ENCODE results near the gene FPR3. TPM values are rescaled to one million over a fixed set of nuclear protein-coding genes. Genes with fewer than 3 reads are reported as not detected.

Gene FPR3
- total RNA-seq: 10 to 100 TPM in 1 of 10 donors, 1 to 10 TPM in 9; 1.3 to 16.5 (median 3.3) TPM
- polyA plus RNA-seq: 1 to 10 TPM in 1 of 2 donors, under 1 TPM in 1; 0.73 to 2.0 TPM
- long read RNA-seq, donor 1, partial matches to known transcripts: 0 of 2 reads
- long read RNA-seq, donor 1, other reads (novel, unspliced or antisense): 2 of 2 reads
- long read RNA-seq, donor 2: 0 reads
- long read RNA-seq, donor 3, partial matches to known transcripts: 0 of 2 reads
- long read RNA-seq, donor 3, other reads (novel, unspliced or antisense): 1 of 2 reads

GRCh38 chr19:51794885-51795490 lies at the start of gene FPR3:
Gene FPR3, plus strand, starts transcription at chr19:51795157. Its CDS starts 28,592 bp downstream, at chr19:51823749.
- TF ChIP-seq CTCF (IDR thresholded peaks at IDR 0.05): no peak
- intact Hi-C loops (cut with DNase I): loop anchor here in 2 of 10 donors (5.0 kb wide), 1 partner anchor 108 kb away; no protein-coding TSS in a partner anchor

GRCh38 chr19:51746731-51747130 lies 48.2 kb upstream of the FPR3 start:
- no peaks in the 10 kb centered on the region for H3K9me3 ChIP-seq
- H3K4me1 ChIP-seq: peaks cover 0 to 18% (median 0%) of the 10 kb centered on the region in 9 donors
- DNase-seq: no peak
- no peak for TF ChIP-seq CTCF (IDR thresholded peaks at IDR 0.05)
- no peak for ATAC-seq
- H3K36me3 ChIP-seq: peaks cover 0 to 28% (median 0%) of the 10 kb centered on the region in 9 donors
- H3K4me3 ChIP-seq: no peak overlapping the region
- no peak overlapping the region for H3K27ac ChIP-seq
- intact Hi-C loops (cut with DNase I): no loop called here
- H3K27me3 ChIP-seq: peaks cover 0 to 29% (median 3%) of the 10 kb centered on the region in 7 donors
- 69 to 71% methylated on average over 7 of the region's 7 CpGs for WGBS, 2 donors

More at GRCh38 chr19:51794885-51795490, at the start of gene FPR3:
- DNase-seq (no peak), ATAC-seq (no peak)
- H3K4me1 ChIP-seq: peaks cover 10 to 44% (median 20%) of the 10 kb centered on the region in 9 donors
- peak within 1 kb of the TSS in 5 of 10 donors; percentile 18 to 52 (median 32) for H3K4me3 ChIP-seq
- H3K27ac ChIP-seq: peak within 1 kb of the TSS in 6 of 10 donors; percentile 30 to 98 (median 96)
- H3K27me3 ChIP-seq: no peaks in the 10 kb centered on the region
- H3K36me3 ChIP-seq: no peaks in the 10 kb centered on the region
- 25 to 37% methylated on average over 2 of the region's 2 CpGs for WGBS, 2 donors
- peaks cover 0 to 7% (median 0%) of the 10 kb centered on the region in 11 donors for H3K9me3 ChIP-seq

GRCh38 chr19:51749979-51750378 lies 45.0 kb upstream of the FPR3 start:
- intact Hi-C loops (cut with DNase I): no loop called here
- Histone ChIP-seq H3K9me3 (no peaks in the 10 kb centered on the region), H3K4me3 (peak overlapping the region in 1 of 10 donors; percentile 58), H3K27me3 (peaks cover 0 to 20% (median 0%) of the 10 kb centered on the region in 7 donors), H3K4me1 (peaks cover 0 to 44% (median 0%) of the 10 kb centered on the region in 9 donors), H3K27ac (peak overlapping the region in 1 of 10 donors; percentile 90), H3K36me3 (peaks cover 0 to 23% (median 0%) of the 10 kb centered on the region in 9 donors)
- ATAC-seq (no peak), DNase-seq (no peak)
- TF ChIP-seq CTCF (IDR thresholded peaks at IDR 0.05): no peak
- 72 to 78% methylated on average over 4 of the region's 4 CpGs for WGBS, 2 donors

- ATAC-seq: no peak
- no peak for DNase-seq
- Histone ChIP-seq H3K4me1 (peaks cover 0 to 49% (median 0%) of the 10 kb centered on the region in 9 donors), H3K27me3 (peaks cover 0 to 22% (median 0%) of the 10 kb centered on the region in 7 donors), H3K27ac (peak overlapping the region in 3 of 10 donors; percentile 48 to 90 (median 60)), H3K36me3 (peaks cover 0 to 19% (median 0%) of the 10 kb centered on the region in 9 donors), H3K9me3 (no peaks in the 10 kb centered on the region), H3K4me3 (peak overlapping the region in 4 of 10 donors; percentile 19 to 58 (median 26))
- WGBS, 2 donors: 81% methylated on average over 7 of the region's 7 CpGs
- intact Hi-C loops (cut with DNase I): no loop called here
- no peak for TF ChIP-seq CTCF (IDR thresholded peaks at IDR 0.05)
Observed at GRCh38 chr19:51750400-51751094, 44.4 kb upstream of the FPR3 start.
